NCI-H1694 (cell line): ENCODE data around the gene FHOD3.
A peak's percentile ranks its signal among the peaks of the same experiment; 100 is the strongest.
"Not testable (repeated sequence)": the region's sequence is repeated elsewhere in the genome, so short reads cannot be mapped to it uniquely, and the experiment has no call there.

Source experiments
- DNase-seq: peaks from one replicate; lab custom pipeline; 2025; lab: John Stamatoyannopoulos, UW

FHOD3 gene

GRCh38 chr18:36798738-36799473 is 501.4 kb downstream of the FHOD3 start:
- no peak for DNase-seq

GRCh38 chr18:36805105-36805504 is 507.6 kb downstream of the FHOD3 start:
- DNase-seq, result no peak

- DNase-seq, result no peak
Measured at GRCh38 chr18:36808681-36809080, 511.2 kb downstream of the FHOD3 start.

GRCh38 chr18:36809590-36810381 is 512.3 kb downstream of the FHOD3 start:
- DNase-seq, result peak; percentile 54

- DNase-seq, result no peak
Measured at GRCh38 chr18:36811430-36811829, 513.9 kb downstream of the FHOD3 start.

GRCh38 chr18:36811955-36812354 is 514.4 kb downstream of the FHOD3 start:
- no peak for DNase-seq

GRCh38 chr18:36812678-36813077 is 515.2 kb downstream of the FHOD3 start:
- no peak for DNase-seq

- DNase-seq, result no peak
Measured at GRCh38 chr18:36813101-36813775, 515.7 kb downstream of the FHOD3 start.

GRCh38 chr18:36813824-36814223 is 516.3 kb downstream of the FHOD3 start:
- DNase-seq, result no peak

- no peak for DNase-seq
Measured at GRCh38 chr18:36814994-36815393, 517.5 kb downstream of the FHOD3 start.

- not testable (repeated sequence) for DNase-seq
Measured at GRCh38 chr18:36816096-36816495, 518.6 kb downstream of the FHOD3 start.

GRCh38 chr18:36817039-36817438 is 519.5 kb downstream of the FHOD3 start:
- DNase-seq, result no peak

- no peak for DNase-seq
Measured at GRCh38 chr18:36818652-36819051, 521.1 kb downstream of the FHOD3 start.

- no peak for DNase-seq
Measured at GRCh38 chr18:36819621-36820020, 522.1 kb downstream of the FHOD3 start.

GRCh38 chr18:36821681-36822080 is 524.2 kb downstream of the FHOD3 start:
- no peak for DNase-seq

GRCh38 chr18:36825526-36825925 is 528.0 kb downstream of the FHOD3 start:
- DNase-seq, result no peak

- DNase-seq, result no peak
Measured at GRCh38 chr18:36826556-36826955, 529.0 kb downstream of the FHOD3 start.

GRCh38 chr18:36828157-36828629 is 530.7 kb downstream of the FHOD3 start:
- DNase-seq, result no peak

- DNase-seq, result peak; percentile 29
Measured at GRCh38 chr18:36828630-36829361, 531.3 kb downstream of the FHOD3 start, which contains the start of the genes KIAA1328 and TPGS2. Gene KIAA1328 (plus strand): TSS chr18:36829127. CDS start chr18:36829139, 12 bp downstream. Gene TPGS2 (minus strand): TSS chr18:36829002. CDS start chr18:36828767, 235 bp downstream.
